Tibial nerve (tissue), 3 donors: ENCODE data around the gene SLC24A3.

ENCODE experiments used
- POLR2A ChIP-seq, 2 donors: fragments of 450-650 bp; IDR thresholded peaks; one replicate each; pipeline ENCODE4 v1.6.1; 2017; ENCODE audit warnings: antibody characterized with exemption in 2 of 2, mild to moderate bottlenecking in 2 of 2, moderate library complexity in 2 of 2
- TF ChIP-seq, protein P1 (sequence below), 5 experiments: fragments of 200-600 bp in 3 of 5; fragments of 450-650 bp in 2 of 5; sonication (generic) in 3 of 5; IDR thresholded peaks; one replicate each; pipeline ENCODE4 v1.5.1; 2016 to 2019; ENCODE audit warnings: antibody characterized with exemption in 5 of 5, mild to moderate bottlenecking in 3 of 5, moderate library complexity in 2 of 5

DNA sequence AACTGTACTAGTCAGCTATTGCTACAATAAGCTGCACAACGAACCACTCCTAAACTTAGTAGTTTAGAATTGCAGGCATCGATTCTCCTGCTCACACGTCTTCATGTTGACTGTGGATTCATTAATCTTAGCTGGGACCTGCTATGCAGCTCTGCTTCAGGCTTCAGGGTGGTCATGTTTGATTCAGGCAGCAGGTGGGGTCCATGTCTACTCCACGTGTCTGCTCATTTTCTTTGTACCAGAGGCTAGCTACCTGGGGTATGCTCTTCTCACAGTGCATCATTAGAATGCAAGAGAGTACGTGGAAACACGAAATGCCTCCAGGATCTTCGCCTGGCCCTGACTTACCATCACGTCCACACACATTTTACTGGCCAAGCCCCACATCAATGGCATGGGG lies 481.1 kb downstream of the SLC24A3 start:
- TF ChIP-seq, protein P1, sequence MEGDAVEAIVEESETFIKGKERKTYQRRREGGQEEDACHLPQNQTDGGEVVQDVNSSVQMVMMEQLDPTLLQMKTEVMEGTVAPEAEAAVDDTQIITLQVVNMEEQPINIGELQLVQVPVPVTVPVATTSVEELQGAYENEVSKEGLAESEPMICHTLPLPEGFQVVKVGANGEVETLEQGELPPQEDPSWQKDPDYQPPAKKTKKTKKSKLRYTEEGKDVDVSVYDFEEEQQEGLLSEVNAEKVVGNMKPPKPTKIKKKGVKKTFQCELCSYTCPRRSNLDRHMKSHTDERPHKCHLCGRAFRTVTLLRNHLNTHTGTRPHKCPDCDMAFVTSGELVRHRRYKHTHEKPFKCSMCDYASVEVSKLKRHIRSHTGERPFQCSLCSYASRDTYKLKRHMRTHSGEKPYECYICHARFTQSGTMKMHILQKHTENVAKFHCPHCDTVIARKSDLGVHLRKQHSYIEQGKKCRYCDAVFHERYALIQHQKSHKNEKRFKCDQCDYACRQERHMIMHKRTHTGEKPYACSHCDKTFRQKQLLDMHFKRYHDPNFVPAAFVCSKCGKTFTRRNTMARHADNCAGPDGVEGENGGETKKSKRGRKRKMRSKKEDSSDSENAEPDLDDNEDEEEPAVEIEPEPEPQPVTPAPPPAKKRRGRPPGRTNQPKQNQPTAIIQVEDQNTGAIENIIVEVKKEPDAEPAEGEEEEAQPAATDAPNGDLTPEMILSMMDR (IDR thresholded peaks at IDR 0.05), result no peak
- TF ChIP-seq POLR2A (IDR thresholded peaks at IDR 0.05), result no peak
